Naive thymus-derived CD8-positive, alpha-beta T cell (primary cell): ENCODE measurements around the gene ATP13A3. TPM values are rescaled to one million over a fixed set of nuclear protein-coding genes. Genes with fewer than 3 reads are reported as not detected.

Experiments used
- ATAC-seq, 2 donors: fragments of 150-1000 bp; cut with Tn5 transposase in 1 of 2; sonication (Bioruptor Pico), chemical (Tn5 transposase) in 1 of 2; 1 replicate in 1 of 2; 2 replicates in 1 of 2; pipeline ENCODE4 v1.10.0; 2021; ENCODE audit warnings: mild to moderate bottlenecking in 2 of 2, moderate library complexity in 2 of 2
- POLR2A ChIA-PET: fragments of 350-600 bp; sonication (Branson Sonifier 250); formaldehyde crosslinking; loops from one replicate; lab custom pipeline; 2021; ENCODE audit warnings: antibody characterized with exemption; lab: Charles Lee
- DNase-seq, 10 donors: peaks; one replicate each; pipeline versions ENCODE4 v3.0.0 to v3.0.0-alpha.2; 2020 to 2022
- H3K27ac Mint-ChIP-seq, 10 donors: one replicate each; pipeline ENCODE4 v1.8.0; 2020 to 2022; ENCODE audit warnings: mild to moderate bottlenecking in 10 of 10, mixed read lengths in 10 of 10, moderate library complexity in 4 of 10, inconsistent platforms in 1 of 10
- H3K27me3 Mint-ChIP-seq, 5 donors: one replicate each; pipeline ENCODE4 v1.8.0; 2021 to 2022; ENCODE audit warnings: mixed read lengths in 5 of 5
- H3K36me3 Mint-ChIP-seq, 3 donors: one replicate each; pipeline ENCODE4 v1.8.0; 2020 to 2022; ENCODE audit warnings: mixed read lengths in 3 of 3, mild to moderate bottlenecking in 2 of 3, inconsistent platforms in 1 of 3
- H3K4me1 Mint-ChIP-seq, 4 donors: one replicate each; pipeline ENCODE4 v1.8.0; 2021 to 2022; ENCODE audit warnings: mixed read lengths in 4 of 4
- H3K4me3 Mint-ChIP-seq, 10 donors: one replicate each; pipeline ENCODE4 v1.8.0; 2020 to 2022; ENCODE audit warnings: mild to moderate bottlenecking in 10 of 10, mixed read lengths in 10 of 10, moderate library complexity in 6 of 10, inconsistent platforms in 1 of 10
- H3K9me3 Mint-ChIP-seq, 9 donors: one replicate each; pipeline ENCODE4 v1.8.0; 2020 to 2022; ENCODE audit warnings: mixed read lengths in 9 of 9, mild to moderate bottlenecking in 3 of 9, inconsistent platforms in 1 of 9, moderate library complexity in 1 of 9
- polyA plus RNA-seq, 3 donors: library from polyadenylated mRNA; unstranded; fragments of 300-500 nt; fragmentation: Illumina TruSeq; gene quantifications; one replicate each; pipeline ENCODE4 v1.2.3, GENCODE V29; 2021
- total RNA-seq, 8 experiments: library from RNA in 2 of 8; stranded (reverse) in 2 of 8; gene quantifications; one replicate each; pipeline ENCODE4 v1.2.3 and lab custom pipeline; 2021 to 2026

Gene ATP13A3
- total and polyA plus RNA-seq, 5 experiments from 2014 or later, result 5.9 to 53.8 (median 13.2) TPM

DNA sequence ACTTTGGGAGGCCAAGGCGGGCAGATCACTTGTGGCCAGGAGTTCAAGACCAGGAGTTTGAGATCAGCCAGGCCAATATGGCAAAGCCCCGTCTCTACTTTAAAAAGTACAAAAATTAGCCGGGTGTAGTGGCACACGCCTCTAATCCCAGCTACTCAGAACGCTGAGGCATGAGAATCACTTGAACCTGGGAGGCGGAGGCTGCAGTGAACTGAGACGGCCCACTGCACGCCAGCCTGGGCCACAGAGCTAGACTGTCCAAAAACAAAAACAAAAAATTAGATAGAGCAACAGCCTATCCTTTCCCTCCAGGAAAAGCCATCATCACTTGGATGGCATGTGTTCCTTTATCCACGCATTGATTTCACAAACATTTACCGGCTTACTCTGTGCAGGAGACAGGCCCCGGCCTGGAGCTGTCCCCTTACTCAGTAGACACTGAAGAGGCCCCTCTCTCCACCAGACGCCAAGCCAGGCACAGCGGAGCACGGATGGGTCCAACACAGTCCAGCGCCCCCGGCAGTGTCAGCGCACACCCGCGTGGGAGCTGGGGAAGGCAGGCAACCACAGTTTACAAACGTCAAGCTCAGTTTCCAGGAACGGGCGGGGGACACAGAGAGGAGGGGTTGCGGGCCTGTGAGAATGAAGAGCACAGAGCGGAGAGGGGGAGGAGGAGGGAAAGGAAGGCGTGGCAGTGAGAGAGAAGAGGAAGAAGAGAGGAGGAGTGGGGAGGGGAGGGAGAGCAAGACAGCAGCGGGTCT, 90.8 kb downstream of the ATP13A3 start:
- Mint-ChIP-seq H3K9me3 (peaks cover under 1 to 12% (median 5%) of the 10 kb centered on the region in 9 donors), H3K27me3 (peaks cover 0 to 11% (median 0%) of the 10 kb centered on the region in 5 donors), H3K4me1 (peaks cover 26 to 59% (median 50%) of the 10 kb centered on the region in 4 donors), H3K27ac (peak overlapping the region; percentile 84 to 97 (median 92)), H3K36me3 (peaks cover 0 to 5% (median under 1%) of the 10 kb centered on the region in 3 donors), H3K4me3 (peak overlapping the region; percentile 79 to 95 (median 86))
- ATAC-seq (peak; percentile 59 to 68), DNase-seq (peak; percentile 20 to 85 (median 70))
- POLR2A ChIA-PET, result interaction anchor here (0.6 to 2.4 kb wide), 10 partner anchors 9 to 691 kb away, joined by 3 to 7 read pairs (median 4); partner anchors contain the start of gene ATP13A3

DNA sequence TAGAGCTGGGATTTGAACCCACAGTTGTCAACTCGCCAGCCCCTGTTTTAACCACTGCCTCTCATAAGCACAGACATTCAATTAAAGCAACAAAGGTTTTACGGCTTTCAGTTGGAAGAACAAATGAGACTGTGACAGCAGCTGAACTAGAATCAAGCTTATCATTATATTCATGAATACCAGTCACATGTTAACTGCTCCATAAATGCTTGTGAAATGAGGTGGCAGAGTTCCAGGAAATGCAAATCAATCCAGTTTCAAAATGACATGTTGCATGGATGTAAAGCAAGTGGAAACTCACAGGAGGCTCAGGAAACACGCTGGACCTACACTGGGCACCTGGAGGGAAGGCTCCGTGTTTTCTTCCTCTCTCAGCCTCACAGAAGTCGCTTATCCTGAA, 91.6 kb downstream of the ATP13A3 start:
- peak overlapping the region in 9 of 10 donors; percentile 84 to 97 (median 93) for H3K27ac Mint-ChIP-seq
- H3K27me3 Mint-ChIP-seq, result peaks cover 0 to 11% (median 0%) of the 10 kb centered on the region in 5 donors
- ATAC-seq, result no peak
- peaks cover 2 to 10% (median 4%) of the 10 kb centered on the region in 3 donors for H3K36me3 Mint-ChIP-seq
- POLR2A ChIA-PET, result interaction anchor here (1.0 kb wide), 1 partner anchor 52 kb away, joined by 3 read pairs; no protein-coding TSS in a partner anchor
- DNase-seq, result no peak
- peaks cover 26 to 57% (median 50%) of the 10 kb centered on the region in 4 donors for H3K4me1 Mint-ChIP-seq
- peaks cover 3 to 19% (median 10%) of the 10 kb centered on the region in 9 donors for H3K9me3 Mint-ChIP-seq
- peak overlapping the region in 9 of 10 donors; percentile 79 to 95 (median 86) for H3K4me3 Mint-ChIP-seq

DNA sequence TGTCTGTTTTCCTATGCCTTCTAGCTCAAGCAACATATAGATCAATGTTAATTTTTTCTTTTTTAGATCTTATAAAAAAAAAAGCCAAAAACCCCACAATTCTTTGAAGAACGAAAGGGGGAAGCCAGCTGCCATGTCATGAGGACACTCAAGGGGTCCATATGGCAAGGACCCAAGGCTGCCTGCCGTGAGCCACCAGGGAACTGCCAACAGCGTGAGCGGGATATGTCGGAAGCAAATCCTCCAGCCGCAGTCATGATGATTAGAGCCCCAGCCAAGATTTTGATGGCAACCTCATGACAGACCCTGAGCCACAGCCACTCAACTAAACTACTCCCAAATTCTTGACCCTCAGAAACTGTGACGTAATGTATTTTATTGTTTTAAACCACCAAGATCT, 94.2 kb downstream of the ATP13A3 start:
- no peak for DNase-seq
- Mint-ChIP-seq H3K4me1 (peaks cover 22 to 31% (median 25%) of the 10 kb centered on the region in 4 donors), H3K27ac (no peak overlapping the region), H3K4me3 (peak overlapping the region in 1 of 10 donors; percentile 29), H3K36me3 (peaks cover 8 to 11% (median 10%) of the 10 kb centered on the region in 3 donors), H3K27me3 (no peaks in the 10 kb centered on the region), H3K9me3 (peaks cover 3 to 29% (median 16%) of the 10 kb centered on the region in 9 donors)
- no peak for ATAC-seq
- POLR2A ChIA-PET, result no interaction called here

DNA sequence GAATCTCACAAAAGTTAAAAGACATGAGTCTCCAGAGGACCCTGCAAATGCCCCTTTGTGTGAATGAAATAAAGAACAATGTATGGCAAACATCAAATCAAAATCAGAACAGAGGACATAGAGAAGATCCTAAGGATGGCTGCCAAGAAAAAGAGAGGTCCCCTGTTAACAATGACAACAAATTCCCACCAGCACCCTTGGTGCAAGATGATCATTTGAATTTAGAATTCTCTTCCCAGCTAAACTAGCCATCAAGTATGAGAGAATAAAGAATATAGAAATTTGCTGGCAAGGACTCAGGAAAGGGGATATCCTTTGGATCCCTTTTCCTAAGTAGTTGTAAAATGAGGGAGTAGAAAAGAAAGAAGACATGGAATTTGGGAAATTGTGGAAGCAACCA, 96.0 kb downstream of the ATP13A3 start:
- Mint-ChIP-seq H3K9me3 (peaks cover 3 to 29% (median 16%) of the 10 kb centered on the region in 9 donors), H3K4me1 (peaks cover 11 to 17% (median 15%) of the 10 kb centered on the region in 4 donors), H3K4me3 (no peak overlapping the region), H3K36me3 (peaks cover 8 to 11% (median 10%) of the 10 kb centered on the region in 3 donors), H3K27ac (no peak overlapping the region), H3K27me3 (peaks cover 0 to 5% (median 0%) of the 10 kb centered on the region in 5 donors)
- no peak for DNase-seq
- POLR2A ChIA-PET, result no interaction called here
- ATAC-seq, result no peak

DNA sequence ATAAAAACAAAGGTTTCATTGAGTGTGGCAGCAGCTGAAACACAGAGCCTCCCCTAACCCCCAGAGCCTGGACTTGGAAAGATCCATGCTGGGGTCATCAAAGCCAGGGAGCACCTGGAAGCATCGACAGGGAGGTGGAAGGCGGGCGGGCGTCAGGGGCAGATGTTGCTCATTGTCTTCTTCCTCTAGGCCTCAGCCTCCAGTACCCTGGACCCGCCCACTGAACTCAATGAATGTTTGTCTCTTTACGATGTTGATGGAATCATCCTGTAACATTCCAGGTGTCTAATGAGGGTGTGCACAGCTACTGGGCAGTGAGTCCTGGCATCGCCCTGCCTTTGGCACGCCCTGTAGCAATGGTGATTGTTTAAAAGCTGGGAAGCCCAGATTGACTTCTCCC, 97.5 kb downstream of the ATP13A3 start:
- H3K36me3 Mint-ChIP-seq, result peaks cover 8 to 11% (median 10%) of the 10 kb centered on the region in 3 donors
- peaks cover 0 to 5% (median 0%) of the 10 kb centered on the region in 5 donors for H3K27me3 Mint-ChIP-seq
- POLR2A ChIA-PET, result no interaction called here
- peaks cover 0 to 6% (median 2%) of the 10 kb centered on the region in 4 donors for H3K4me1 Mint-ChIP-seq
- no peak overlapping the region for H3K4me3 Mint-ChIP-seq
- DNase-seq, result peak in 1 of 10 donors; percentile 3
- H3K27ac Mint-ChIP-seq, result peak overlapping the region in 1 of 10 donors; percentile 68
- H3K9me3 Mint-ChIP-seq, result peaks cover 3 to 29% (median 16%) of the 10 kb centered on the region in 9 donors
- ATAC-seq, result no peak

DNA sequence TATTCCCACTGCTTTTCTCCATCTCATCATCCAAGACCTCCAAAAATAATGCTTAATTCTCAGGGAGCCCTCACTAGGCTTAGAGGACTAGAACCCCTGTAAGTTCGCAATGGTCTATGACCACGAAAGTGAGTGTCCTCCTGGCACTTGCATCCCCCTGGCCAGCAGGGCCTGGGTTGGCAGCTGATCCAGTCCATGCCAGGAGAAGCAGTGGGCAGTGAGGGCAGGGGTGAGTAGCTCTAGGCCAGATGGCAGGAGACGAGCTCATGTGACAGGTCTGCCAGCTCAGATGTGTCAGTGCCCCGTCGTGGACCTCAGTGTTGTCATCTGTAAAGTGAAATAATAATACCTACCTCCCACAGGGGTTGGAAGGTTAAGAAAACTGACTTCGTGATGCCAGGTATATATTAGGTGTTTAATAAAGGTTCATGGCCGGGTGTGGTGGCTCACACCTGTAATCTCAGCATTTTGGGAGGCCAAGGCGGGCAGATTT, 98.8 kb downstream of the ATP13A3 start:
- POLR2A ChIA-PET, result interaction anchor here (0.9 to 2.2 kb wide), 3 partner anchors 9 to 21 kb away, joined by 4 to 6 read pairs (median 5); no protein-coding TSS in a partner anchor
- Mint-ChIP-seq H3K27ac (peak overlapping the region in 1 of 10 donors; percentile 19), H3K4me1 (peaks cover 0 to 8% (median 0%) of the 10 kb centered on the region in 4 donors), H3K4me3 (no peak overlapping the region), H3K9me3 (peaks cover 3 to 29% (median 16%) of the 10 kb centered on the region in 9 donors), H3K27me3 (peaks cover 0 to 5% (median 0%) of the 10 kb centered on the region in 5 donors), H3K36me3 (peaks cover 8 to 11% (median 10%) of the 10 kb centered on the region in 3 donors)
- DNase-seq, result no peak
- no peak for ATAC-seq

DNA sequence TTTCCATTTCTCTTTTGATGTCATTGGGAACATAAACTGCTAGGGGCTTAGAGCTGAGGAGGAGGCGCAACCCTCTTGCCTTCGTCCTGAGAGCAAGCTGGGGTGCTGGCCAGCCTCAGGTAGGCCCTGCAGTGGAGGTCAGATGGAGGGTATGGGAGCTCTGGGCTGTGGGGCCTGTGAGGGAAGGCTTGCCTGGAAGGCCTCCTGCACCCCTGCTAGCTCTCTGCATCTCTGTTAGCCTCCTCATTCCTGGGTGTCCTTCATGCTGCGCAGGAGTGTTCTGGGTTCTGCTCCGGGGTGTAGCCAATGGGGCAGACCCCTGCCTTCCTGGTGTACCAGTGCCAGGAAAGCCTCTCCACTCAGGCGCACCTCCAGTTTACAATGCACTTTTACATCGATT, 99.5 kb downstream of the ATP13A3 start:
- Mint-ChIP-seq H3K27me3 (peaks cover 0 to 5% (median 0%) of the 10 kb centered on the region in 5 donors), H3K9me3 (peaks cover 3 to 24% (median 16%) of the 10 kb centered on the region in 9 donors), H3K36me3 (peaks cover 8 to 11% (median 10%) of the 10 kb centered on the region in 3 donors)

DNA sequence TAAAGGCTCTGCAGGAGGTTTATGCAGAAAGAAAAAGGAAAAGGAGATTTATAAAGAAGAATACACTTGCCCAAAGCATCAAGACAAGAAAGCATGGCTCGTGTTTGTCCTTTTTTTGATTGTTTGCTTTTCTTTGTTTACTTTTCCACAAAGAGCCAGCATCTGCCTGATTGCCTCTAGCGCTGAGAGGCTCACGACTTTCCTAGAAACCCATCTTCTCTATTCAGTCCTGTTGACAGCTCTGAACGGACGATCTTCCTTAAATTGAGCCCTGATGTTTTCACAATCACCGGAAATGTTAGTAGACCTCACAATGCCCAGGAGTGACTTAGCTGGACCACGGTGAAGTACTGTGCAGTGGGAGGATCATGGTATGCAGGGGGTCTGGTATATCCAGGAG, 100.2 kb downstream of the ATP13A3 start:
- POLR2A ChIA-PET, result interaction anchor here (0.9 to 2.2 kb wide), 4 partner anchors 10 to 43 kb away, joined by 3 to 6 read pairs (median 6); no protein-coding TSS in a partner anchor
- no peak for ATAC-seq
- no peak for DNase-seq
- peaks cover 8 to 11% (median 10%) of the 10 kb centered on the region in 3 donors for H3K36me3 Mint-ChIP-seq
- no peak overlapping the region for H3K27ac Mint-ChIP-seq
- peaks cover 0 to 5% (median 0%) of the 10 kb centered on the region in 5 donors for H3K27me3 Mint-ChIP-seq
- H3K4me1 Mint-ChIP-seq, result peaks cover 0 to 7% (median 0%) of the 10 kb centered on the region in 4 donors
- H3K4me3 Mint-ChIP-seq, result no peak overlapping the region
- peaks cover 3 to 24% (median 16%) of the 10 kb centered on the region in 9 donors for H3K9me3 Mint-ChIP-seq

More for the DNA sequence above, 99.5 kb downstream of the ATP13A3 start:
- Mint-ChIP-seq H3K4me1 (peaks cover 0 to 7% (median 0%) of the 10 kb centered on the region in 4 donors), H3K27ac (no peak overlapping the region), H3K4me3 (no peak overlapping the region)
- ATAC-seq, result no peak
- no peak for DNase-seq
- POLR2A ChIA-PET, result interaction anchor here (0.9 to 2.2 kb wide), 3 partner anchors 9 to 21 kb away, joined by 5 to 6 read pairs (median 6); no protein-coding TSS in a partner anchor

DNA sequence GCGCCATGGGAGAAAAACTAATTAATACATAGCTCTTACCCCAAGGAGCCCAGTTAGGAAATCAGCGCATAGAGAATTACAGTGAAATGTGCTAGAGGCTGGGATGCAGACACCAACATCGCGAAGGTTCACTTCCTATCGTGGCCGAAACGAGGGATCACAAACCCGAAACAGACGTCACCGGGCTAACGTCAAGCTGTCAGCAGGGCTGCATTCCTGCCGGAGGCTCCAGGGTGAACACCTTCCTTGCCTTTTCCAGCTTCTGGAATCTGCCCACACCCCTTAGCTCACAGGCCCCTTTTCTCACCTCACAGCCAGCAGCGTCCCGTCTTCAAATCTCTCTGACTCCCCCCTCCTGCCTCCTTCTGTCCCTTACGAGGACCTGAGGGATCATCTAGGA, 100.7 kb downstream of the ATP13A3 start:
- Mint-ChIP-seq H3K4me3 (no peak overlapping the region), H3K36me3 (peaks cover 6 to 11% (median 8%) of the 10 kb centered on the region in 3 donors), H3K27me3 (peaks cover 0 to 5% (median 0%) of the 10 kb centered on the region in 5 donors), H3K4me1 (peaks cover 0 to 7% (median 0%) of the 10 kb centered on the region in 4 donors), H3K27ac (no peak overlapping the region), H3K9me3 (peaks cover 3 to 18% (median 10%) of the 10 kb centered on the region in 9 donors)
- POLR2A ChIA-PET, result interaction anchor here (0.9 to 1.7 kb wide), 2 partner anchors 10 to 42 kb away, joined by 3 to 6 read pairs; no protein-coding TSS in a partner anchor
- no peak for DNase-seq
- ATAC-seq, result no peak

DNA sequence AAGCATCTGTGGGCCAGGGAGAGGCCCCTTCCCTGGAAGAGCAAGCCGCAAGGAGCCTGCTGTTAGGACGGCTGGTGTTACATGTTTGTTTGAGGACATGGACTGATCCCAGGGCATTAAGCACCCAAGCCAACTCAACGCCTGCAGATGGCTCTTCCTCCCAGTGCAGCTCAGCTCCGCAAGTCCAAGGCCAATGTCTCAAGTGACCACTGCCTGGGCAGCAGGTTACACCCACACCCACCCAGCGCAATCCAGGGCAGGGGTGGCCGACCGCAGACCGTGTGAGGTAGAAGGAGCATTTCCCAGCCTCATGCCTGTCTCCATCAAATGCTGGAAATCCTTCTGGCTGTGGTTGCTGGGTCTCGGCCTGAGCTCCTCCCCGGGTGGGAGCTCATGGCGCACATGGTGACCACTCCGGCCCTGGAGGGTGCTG, 102.2 kb downstream of the ATP13A3 start:
- H3K36me3 Mint-ChIP-seq, result peaks cover 0 to 6% (median 6%) of the 10 kb centered on the region in 3 donors
- H3K9me3 Mint-ChIP-seq, result peaks cover 0 to 5% (median 0%) of the 10 kb centered on the region in 9 donors
- H3K4me3 Mint-ChIP-seq, result no peak overlapping the region
- POLR2A ChIA-PET, result no interaction called here
- H3K27me3 Mint-ChIP-seq, result peaks cover 0 to 9% (median 1%) of the 10 kb centered on the region in 5 donors
- H3K27ac Mint-ChIP-seq, result peak overlapping the region in 1 of 10 donors; percentile 52
- no peak for ATAC-seq
- peaks cover 0 to 7% (median 0%) of the 10 kb centered on the region in 4 donors for H3K4me1 Mint-ChIP-seq
- DNase-seq, result no peak

DNA sequence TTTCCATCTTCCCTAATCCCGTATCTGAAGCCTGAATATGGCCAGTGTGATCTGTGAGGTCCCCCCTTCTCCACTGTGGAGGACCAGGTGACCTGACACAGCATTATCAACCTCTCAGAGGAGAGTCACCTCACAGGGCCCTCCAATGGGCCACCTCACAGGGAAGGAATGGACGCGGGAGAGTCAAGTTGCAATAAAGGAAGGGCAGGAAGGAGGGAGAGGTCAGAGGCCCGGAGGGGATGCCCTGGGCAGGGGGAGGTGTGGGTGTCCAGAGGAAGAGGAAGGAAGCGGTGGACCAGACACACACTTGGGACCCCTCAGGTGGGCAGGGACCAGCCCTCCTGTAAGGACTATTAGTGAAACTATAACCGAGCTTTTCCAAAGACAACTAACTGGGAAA, 102.6 kb downstream of the ATP13A3 start:
- peak overlapping the region in 1 of 10 donors; percentile 52 for H3K27ac Mint-ChIP-seq
- H3K36me3 Mint-ChIP-seq, result peaks cover 0 to 6% (median 4%) of the 10 kb centered on the region in 3 donors
- H3K4me1 Mint-ChIP-seq, result peaks cover 0 to 4% (median 0%) of the 10 kb centered on the region in 4 donors
- H3K27me3 Mint-ChIP-seq, result peaks cover 0 to 9% (median 1%) of the 10 kb centered on the region in 5 donors
- peaks cover 0 to under 1% (median 0%) of the 10 kb centered on the region in 9 donors for H3K9me3 Mint-ChIP-seq
- H3K4me3 Mint-ChIP-seq, result no peak overlapping the region
- POLR2A ChIA-PET, result no interaction called here
- DNase-seq, result no peak
- ATAC-seq, result no peak
